Epithelial cell of proximal tubule (primary cell): ENCODE data around the gene GRIA1. TPM values are rescaled to one million over a fixed set of nuclear protein-coding genes. Genes with fewer than 3 reads are reported as not detected.

Source experiments
- DNase-seq: peaks from one replicate; pipeline ENCODE4 v3.0.0-alpha.2; 2011; ENCODE audit warnings: low read depth
- H3K4me3 ChIP-seq: 2 replicates; pipeline ENCODE4 v1.5.1; 2011; ENCODE audit warnings: low read depth, mild to moderate bottlenecking, low read length
- total RNA-seq: library from RNA; depleted of rRNA; stranded (reverse); fragments of >200 nt; gene quantifications from 2 replicates; pipeline ENCODE4 v1.2.3, GENCODE V29; 2015
- TF ChIP-seq, protein P1 (sequence below): conservative IDR thresholded peaks from 2 replicates; pipeline ENCODE4 v1.5.1; 2012; ENCODE audit warnings: low read depth, mild to moderate bottlenecking, low read length

GRIA1 gene
- not detected in 2 replicates for total RNA-seq

DNA sequence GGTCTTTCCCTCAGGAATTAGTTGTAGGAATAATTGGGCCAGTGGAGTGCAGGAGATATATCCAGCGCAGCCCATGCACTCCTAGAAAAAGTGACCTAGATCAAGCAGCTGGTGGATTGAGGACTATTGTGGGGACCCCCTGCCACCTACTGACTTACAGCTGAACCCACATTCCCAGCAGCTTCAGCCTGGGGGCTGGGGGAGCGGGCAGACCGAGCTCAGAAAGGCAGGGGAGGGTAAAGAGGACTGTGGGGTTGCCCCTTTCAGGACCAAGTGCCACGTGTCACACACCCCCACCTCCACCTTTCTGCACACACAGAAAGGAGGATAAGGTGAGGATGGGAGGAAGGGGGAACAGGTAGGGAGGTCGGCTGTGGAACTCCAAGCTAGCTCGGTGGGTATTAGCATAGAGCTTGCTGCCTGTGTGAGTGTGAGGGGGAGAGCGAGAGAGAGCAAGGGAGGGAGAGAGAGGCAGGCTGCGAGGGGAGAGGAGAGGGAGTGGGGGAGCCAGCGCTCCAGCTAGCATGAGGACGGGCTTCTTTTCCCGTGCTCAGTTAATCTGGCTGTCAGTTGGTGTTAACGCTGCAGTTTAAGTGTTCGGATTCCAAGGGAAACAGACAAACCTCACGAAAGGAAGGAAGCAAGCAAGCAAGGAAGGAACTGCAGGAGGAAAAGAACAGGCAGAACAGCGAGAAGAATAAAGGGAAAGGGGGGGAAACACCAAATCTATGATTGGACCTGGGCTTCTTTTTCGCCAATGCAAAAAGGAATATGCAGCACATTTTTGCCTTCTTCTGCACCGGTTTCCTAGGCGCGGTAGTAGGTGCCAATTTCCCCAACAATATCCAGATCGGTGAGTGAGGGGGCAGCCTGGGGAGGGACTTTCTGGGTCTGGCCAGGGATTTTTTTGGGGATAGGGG, at the start of gene GRIA1:
TSS of gene GRIA1 (plus strand) at position 553 of the 920 bp plus-strand sequence.
- H3K4me3 ChIP-seq: peak within 1 kb of the TSS; percentile 26

DNA sequence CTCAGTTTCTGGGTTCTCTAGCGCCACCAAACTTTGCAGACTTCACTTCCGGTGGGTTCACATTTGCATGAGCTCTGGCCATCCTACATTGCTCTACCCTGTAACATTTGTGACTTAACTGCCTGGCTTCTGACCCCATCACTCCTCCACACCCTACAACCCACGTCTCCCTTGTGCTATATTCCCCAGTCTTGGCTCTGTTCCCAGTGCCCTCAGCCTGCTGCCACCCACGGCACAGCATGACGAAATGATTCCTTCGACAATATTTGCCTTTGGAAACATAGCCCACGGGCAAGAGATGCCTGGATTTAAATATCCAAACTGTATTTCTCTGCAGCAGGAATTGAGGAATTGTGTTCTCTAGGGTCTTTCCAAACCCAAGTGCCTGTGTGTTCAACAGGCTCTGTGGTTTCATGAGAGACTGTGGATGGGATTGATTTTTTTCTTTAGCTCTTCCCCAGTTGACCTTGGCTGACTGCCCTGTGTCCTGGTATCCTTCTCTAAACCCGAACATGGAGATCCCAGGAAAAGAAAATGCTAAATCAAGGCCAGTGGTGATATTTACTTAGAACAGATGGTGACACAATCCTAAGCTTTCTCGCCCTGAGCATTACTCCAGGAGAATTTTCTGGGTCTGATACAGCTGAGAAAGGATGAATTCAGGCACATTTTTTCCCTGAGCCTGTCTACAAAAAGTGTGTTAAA, 44.4 kb upstream of the GRIA1 start:
- no peak overlapping the region for H3K4me3 ChIP-seq
- TF ChIP-seq, protein P1, sequence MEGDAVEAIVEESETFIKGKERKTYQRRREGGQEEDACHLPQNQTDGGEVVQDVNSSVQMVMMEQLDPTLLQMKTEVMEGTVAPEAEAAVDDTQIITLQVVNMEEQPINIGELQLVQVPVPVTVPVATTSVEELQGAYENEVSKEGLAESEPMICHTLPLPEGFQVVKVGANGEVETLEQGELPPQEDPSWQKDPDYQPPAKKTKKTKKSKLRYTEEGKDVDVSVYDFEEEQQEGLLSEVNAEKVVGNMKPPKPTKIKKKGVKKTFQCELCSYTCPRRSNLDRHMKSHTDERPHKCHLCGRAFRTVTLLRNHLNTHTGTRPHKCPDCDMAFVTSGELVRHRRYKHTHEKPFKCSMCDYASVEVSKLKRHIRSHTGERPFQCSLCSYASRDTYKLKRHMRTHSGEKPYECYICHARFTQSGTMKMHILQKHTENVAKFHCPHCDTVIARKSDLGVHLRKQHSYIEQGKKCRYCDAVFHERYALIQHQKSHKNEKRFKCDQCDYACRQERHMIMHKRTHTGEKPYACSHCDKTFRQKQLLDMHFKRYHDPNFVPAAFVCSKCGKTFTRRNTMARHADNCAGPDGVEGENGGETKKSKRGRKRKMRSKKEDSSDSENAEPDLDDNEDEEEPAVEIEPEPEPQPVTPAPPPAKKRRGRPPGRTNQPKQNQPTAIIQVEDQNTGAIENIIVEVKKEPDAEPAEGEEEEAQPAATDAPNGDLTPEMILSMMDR: peak; percentile 3
- DNase-seq: no peak

More for the DNA sequence above, at the start of gene GRIA1:
- TF ChIP-seq, protein P1: no peak
- no peak for DNase-seq

- TF ChIP-seq, protein P1: no peak
- H3K4me3 ChIP-seq: no peak overlapping the region
- DNase-seq: no peak
Measured at GRCh38 chr5:153447534-153447933, 42.9 kb upstream of the GRIA1 start.

DNA sequence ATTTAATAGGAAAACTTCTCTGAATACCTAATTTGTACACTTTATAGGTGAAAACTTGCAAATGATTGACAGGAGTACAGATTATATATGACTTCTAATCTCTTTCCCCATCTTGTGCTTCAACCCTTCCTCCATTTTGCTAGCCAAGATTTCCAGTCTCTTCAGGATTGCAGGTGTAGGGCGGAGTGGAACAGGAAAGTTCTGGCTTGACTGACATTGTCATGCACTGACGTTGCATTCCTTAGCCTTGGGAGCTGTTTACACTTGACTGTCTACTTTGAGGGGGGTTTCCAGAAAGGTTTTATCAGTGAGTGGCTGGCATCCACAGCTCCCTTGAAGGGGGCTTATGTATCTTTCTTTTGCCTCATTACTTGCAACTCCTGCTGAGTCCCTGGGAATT, 34.1 kb upstream of the GRIA1 start:
- no peak for DNase-seq
- H3K4me3 ChIP-seq: no peak overlapping the region
- TF ChIP-seq, protein P1: no peak

DNA sequence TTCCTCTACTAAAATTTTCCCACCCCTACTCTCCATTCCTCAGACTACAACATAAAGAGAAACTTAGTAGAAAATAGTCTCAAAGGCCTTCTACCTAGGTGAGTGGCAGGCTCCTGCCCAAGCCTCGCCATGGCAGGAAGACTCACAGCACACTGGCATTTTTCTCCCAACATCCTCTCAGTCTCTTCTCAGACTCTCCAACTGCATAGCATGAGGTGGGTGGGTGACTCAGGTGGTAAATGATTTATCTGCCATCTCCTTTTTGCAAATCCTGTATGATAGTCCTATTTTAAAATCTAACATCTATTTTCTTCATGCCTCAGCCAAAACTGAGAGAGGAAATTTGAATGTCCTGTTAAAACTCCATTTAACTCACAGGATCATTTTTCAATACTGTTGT, 33.5 kb upstream of the GRIA1 start:
- TF ChIP-seq, protein P1: no peak
- H3K4me3 ChIP-seq: no peak overlapping the region
- no peak for DNase-seq

- H3K4me3 ChIP-seq: no peak overlapping the region
- TF ChIP-seq, protein P1: no peak
- DNase-seq: no peak
Measured at GRCh38 chr5:153458268-153458667, 32.2 kb upstream of the GRIA1 start.
